Chondrocyte (in vitro differentiated cells): ENCODE measurements around the gene TEX101. TPM values are rescaled to one million over a fixed set of nuclear protein-coding genes. Genes with fewer than 3 reads are reported as not detected.
A peak's percentile ranks its signal among the peaks of the same experiment; 100 is the strongest.

Experiments
- DNase-seq: peaks from one replicate; pipeline ENCODE4 v3.0.0; 2021; ENCODE audit warnings: mixed read lengths, low spot score
- H3K27ac Mint-ChIP-seq: one replicate; pipeline ENCODE4 v1.8.0; 2021; ENCODE audit warnings: mild to moderate bottlenecking, moderate library complexity, mixed read lengths; ENCODE audit not compliant: unreplicated experiment
- H3K27me3 Mint-ChIP-seq: 2 replicates; pipeline ENCODE4 v1.8.0; 2021; ENCODE audit warnings: low read depth, mixed read lengths
- H3K36me3 Mint-ChIP-seq: 2 replicates; pipeline ENCODE4 v1.8.0; 2021; ENCODE audit warnings: low read depth, mixed read lengths
- H3K4me1 Mint-ChIP-seq: 2 replicates; pipeline ENCODE4 v1.8.0; 2021; ENCODE audit warnings: low read depth, mild to moderate bottlenecking, mixed read lengths
- H3K4me3 Mint-ChIP-seq: one replicate; pipeline ENCODE4 v1.8.0; 2021; ENCODE audit warnings: mild to moderate bottlenecking, moderate library complexity, mixed read lengths; ENCODE audit not compliant: unreplicated experiment
- H3K9me3 Mint-ChIP-seq: 2 replicates; pipeline ENCODE4 v1.8.0; 2021; ENCODE audit warnings: low read depth, mixed read lengths
- total RNA-seq: library from RNA; stranded (reverse); gene quantifications from 3 replicates; pipeline ENCODE4 v1.2.1, GENCODE V29; 2021
- TF ChIP-seq, protein P1 (sequence below): fragments of 200-600 bp; sonication (generic); IDR thresholded peaks from 2 replicates; pipeline ENCODE4 v1.5.0; 2021; ENCODE audit warnings: antibody characterized with exemption, mild to moderate bottlenecking, moderate library complexity

TEX101 gene
- total RNA-seq, 1 donor from 2014 or later: not detected

DNA sequence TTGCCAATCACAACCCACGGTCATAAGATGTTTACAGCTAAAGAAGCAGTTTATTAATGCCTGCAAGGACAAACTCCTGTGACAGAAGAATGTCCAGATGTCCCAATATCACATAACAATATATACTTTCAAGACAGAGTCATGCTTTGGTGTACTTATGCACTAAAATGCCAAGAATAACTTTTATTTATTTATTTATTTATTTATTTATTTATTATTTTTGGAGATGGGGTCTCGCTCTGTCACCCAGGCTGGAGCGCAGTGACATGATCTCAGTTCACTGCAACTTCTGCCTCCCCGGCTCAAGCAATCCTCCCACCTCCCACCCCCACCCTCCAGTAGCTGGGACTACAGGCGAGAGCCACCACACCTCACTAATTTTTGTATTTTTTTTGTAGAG is 9.1 kb downstream of the TEX101 start:
- H3K27me3 Mint-ChIP-seq: peaks cover 14% of the 10 kb centered on the region
- TF ChIP-seq, protein P1, sequence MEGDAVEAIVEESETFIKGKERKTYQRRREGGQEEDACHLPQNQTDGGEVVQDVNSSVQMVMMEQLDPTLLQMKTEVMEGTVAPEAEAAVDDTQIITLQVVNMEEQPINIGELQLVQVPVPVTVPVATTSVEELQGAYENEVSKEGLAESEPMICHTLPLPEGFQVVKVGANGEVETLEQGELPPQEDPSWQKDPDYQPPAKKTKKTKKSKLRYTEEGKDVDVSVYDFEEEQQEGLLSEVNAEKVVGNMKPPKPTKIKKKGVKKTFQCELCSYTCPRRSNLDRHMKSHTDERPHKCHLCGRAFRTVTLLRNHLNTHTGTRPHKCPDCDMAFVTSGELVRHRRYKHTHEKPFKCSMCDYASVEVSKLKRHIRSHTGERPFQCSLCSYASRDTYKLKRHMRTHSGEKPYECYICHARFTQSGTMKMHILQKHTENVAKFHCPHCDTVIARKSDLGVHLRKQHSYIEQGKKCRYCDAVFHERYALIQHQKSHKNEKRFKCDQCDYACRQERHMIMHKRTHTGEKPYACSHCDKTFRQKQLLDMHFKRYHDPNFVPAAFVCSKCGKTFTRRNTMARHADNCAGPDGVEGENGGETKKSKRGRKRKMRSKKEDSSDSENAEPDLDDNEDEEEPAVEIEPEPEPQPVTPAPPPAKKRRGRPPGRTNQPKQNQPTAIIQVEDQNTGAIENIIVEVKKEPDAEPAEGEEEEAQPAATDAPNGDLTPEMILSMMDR: no peak
- H3K4me1 Mint-ChIP-seq: peaks cover 4% of the 10 kb centered on the region
- no peak for DNase-seq
- H3K4me3 Mint-ChIP-seq: no peak overlapping the region
- no peaks in the 10 kb centered on the region for H3K9me3 Mint-ChIP-seq
- H3K27ac Mint-ChIP-seq: no peak overlapping the region
- no peaks in the 10 kb centered on the region for H3K36me3 Mint-ChIP-seq

DNA sequence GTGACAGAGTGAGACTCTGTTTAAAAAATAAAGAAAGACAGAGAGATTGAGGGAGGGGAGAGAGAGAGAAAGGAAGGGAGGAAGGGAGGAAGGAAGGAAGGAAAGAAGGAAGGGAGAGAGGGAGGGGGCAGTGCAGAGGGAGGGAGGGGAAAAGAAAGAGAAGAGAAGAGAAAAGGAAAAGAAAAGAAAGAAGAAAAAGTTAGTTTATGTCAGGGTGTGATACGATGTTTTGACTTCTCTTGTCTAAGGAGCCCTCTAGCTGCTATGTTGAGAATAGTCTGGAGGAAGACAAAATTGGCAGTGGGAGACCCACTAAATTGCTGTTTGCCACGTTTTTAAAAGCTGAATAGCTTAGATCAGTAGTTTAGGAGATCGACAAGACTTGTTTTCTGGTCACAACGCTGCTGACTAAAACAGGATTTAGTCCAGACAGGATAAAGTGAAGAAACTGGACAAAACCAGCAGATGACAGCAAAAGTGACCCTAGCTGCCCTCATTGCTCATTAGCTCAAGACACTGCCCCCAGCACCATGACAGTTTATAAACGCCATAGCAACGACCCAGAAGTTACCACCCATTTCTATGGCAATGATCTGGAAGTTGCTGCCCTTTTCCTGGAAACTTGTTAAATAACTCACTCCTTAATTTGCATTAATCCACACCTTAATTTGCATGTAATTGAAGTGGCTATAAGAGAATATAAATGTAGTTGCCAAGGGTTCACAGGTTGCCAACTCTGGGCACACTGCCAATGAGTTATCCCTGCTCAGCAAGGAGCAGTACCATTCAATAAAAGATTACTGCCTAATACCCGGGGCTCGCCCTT is 11.1 kb downstream of the TEX101 start:
- TF ChIP-seq, protein P1: peak; percentile 71
- Mint-ChIP-seq H3K36me3 (no peaks in the 10 kb centered on the region), H3K4me1 (peaks cover 4% of the 10 kb centered on the region), H3K27me3 (peaks cover 10% of the 10 kb centered on the region), H3K4me3 (no peak overlapping the region), H3K27ac (no peak overlapping the region), H3K9me3 (no peaks in the 10 kb centered on the region)
- no peak for DNase-seq

DNA sequence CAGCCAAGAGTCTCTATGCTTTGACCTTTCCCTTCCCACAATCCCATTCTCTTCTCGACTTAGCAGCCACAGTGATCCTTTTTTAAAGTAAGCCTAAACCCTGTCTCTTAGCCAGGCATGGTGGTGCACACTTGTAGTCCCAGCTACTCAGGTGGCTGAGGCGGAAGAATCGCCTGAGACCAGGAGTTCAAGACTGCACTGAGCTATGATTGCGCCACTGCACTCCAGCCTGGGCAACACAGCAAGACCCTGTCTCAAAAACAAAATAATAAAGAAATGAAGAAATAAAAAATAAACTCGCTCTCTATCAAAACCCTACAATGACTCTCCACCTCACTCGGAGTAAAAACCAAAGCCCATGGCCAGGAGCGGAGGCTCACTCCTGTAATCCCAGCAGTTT is 14.7 kb downstream of the TEX101 start:
- H3K4me1 Mint-ChIP-seq: peaks cover 4% of the 10 kb centered on the region
- no peak overlapping the region for H3K27ac Mint-ChIP-seq
- no peak overlapping the region for H3K4me3 Mint-ChIP-seq
- peaks cover 8% of the 10 kb centered on the region for H3K27me3 Mint-ChIP-seq
- DNase-seq: no peak
- TF ChIP-seq, protein P1: no peak
- H3K36me3 Mint-ChIP-seq: no peaks in the 10 kb centered on the region
- no peaks in the 10 kb centered on the region for H3K9me3 Mint-ChIP-seq

DNA sequence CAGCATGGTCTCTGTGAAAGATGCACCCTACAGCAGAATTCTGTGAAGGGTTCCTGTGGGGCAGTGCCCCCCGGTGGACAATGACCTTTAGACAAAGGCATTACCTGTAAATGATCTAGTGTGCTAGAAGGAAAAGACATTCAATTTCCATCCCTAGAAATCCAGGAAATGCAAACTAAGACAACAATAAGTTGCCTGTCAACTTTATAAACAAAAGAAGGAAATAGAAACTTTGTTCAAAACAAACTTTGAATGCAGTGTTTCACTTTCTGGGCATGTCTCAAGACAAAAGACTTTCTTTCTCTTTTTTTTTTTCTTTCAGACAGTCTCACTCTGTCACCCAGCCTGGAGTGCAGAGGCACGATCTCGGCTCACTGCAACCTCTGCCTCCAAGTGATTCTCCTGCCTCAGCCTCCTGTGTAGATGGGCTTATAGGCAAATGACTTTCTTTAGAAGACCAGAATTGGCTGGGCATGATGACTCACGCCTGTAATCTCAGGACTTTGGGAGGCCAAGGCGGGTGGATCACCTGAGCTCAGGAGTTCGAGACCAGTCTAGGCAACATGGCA is 15.5 kb downstream of the TEX101 start:
- Mint-ChIP-seq H3K27ac (no peak overlapping the region), H3K4me3 (no peak overlapping the region), H3K36me3 (no peaks in the 10 kb centered on the region), H3K27me3 (peaks cover 9% of the 10 kb centered on the region), H3K4me1 (peaks cover 4% of the 10 kb centered on the region), H3K9me3 (no peaks in the 10 kb centered on the region)
- TF ChIP-seq, protein P1: peak; percentile 38
- DNase-seq: no peak

DNA sequence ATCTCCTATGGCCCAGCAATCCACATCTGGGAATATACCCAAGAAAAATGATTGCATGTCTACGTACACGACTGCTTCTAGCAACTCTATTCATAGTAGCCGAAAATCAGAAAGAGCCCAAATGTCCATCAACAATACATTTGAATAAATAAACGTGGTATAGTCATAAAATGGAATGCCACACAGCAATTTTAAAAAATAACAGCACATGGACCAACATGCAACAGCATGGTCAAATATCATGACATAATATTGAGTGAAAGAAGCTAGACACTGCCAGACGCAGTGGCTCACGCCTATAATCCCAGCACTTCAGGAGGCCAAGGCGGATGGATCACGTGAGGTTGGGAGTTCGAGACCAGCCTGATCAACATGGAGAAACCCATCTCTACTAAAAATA is 16.3 kb downstream of the TEX101 start:
- no peak for DNase-seq
- H3K4me3 Mint-ChIP-seq: no peak overlapping the region
- H3K27ac Mint-ChIP-seq: no peak overlapping the region
- H3K9me3 Mint-ChIP-seq: no peaks in the 10 kb centered on the region
- H3K27me3 Mint-ChIP-seq: peaks cover 7% of the 10 kb centered on the region
- TF ChIP-seq, protein P1: no peak
- no peaks in the 10 kb centered on the region for H3K4me1 Mint-ChIP-seq
- peaks cover 2% of the 10 kb centered on the region for H3K36me3 Mint-ChIP-seq
